Ammon's horn (tissue), 1 donor: ENCODE data around the gene RAB43.
"Not testable (repeated sequence)": the region's sequence is repeated elsewhere in the genome, so short reads cannot be mapped to it uniquely, and the experiment has no call there.

Source experiments
- DNase-seq: peaks from one replicate; pipeline ENCODE4 v3.0.0-alpha.2; 2016; ENCODE audit warnings: low spot score

Gene RAB43

GRCh38 chr3:129121016-129121791 lies 400 bp downstream of the RAB43 start:
- DNase-seq, result no peak

GRCh38 chr3:129120254-129121004 lies 1.2 kb downstream of the RAB43 start:
- DNase-seq, result peak; percentile 76

- DNase-seq, result peak; percentile 5
These were observed 2.1 kb downstream of the RAB43 start for GRCh38 chr3:129119365-129120100.

- DNase-seq, result no peak
These were observed 2.9 kb downstream of the RAB43 start for GRCh38 chr3:129118745-129119144.

GRCh38 chr3:129117134-129117533 lies 4.5 kb downstream of the RAB43 start:
- DNase-seq, result no peak

- DNase-seq, result no peak
These were observed 5.1 kb downstream of the RAB43 start for GRCh38 chr3:129116482-129116946.

GRCh38 chr3:129114455-129114854 lies 7.1 kb downstream of the RAB43 start:
- no peak for DNase-seq

GRCh38 chr3:129112308-129113052 lies 9.1 kb downstream of the RAB43 start:
- no peak for DNase-seq

GRCh38 chr3:129111076-129111780 lies 10.4 kb downstream of the RAB43 start:
- DNase-seq, result not testable (repeated sequence)

- DNase-seq, result no peak
These were observed 13.8 kb downstream of the RAB43 start for GRCh38 chr3:129107793-129108192.

- no peak for DNase-seq
These were observed 14.6 kb downstream of the RAB43 start for GRCh38 chr3:129106866-129107565.

- DNase-seq, result no peak
These were observed 15.3 kb downstream of the RAB43 start for GRCh38 chr3:129106320-129106719.

GRCh38 chr3:129105862-129106261 lies 15.7 kb downstream of the RAB43 start:
- no peak for DNase-seq

- no peak for DNase-seq
These were observed 17.0 kb downstream of the RAB43 start for GRCh38 chr3:129104498-129105079.

- DNase-seq, result no peak
These were observed 17.6 kb downstream of the RAB43 start for GRCh38 chr3:129104051-129104450.

GRCh38 chr3:129103296-129103695 lies 18.3 kb downstream of the RAB43 start:
- DNase-seq, result no peak

- DNase-seq, result no peak
These were observed 20.1 kb downstream of the RAB43 start for GRCh38 chr3:129101370-129102138.

- no peak for DNase-seq
These were observed 21.3 kb downstream of the RAB43 start for GRCh38 chr3:129100274-129100673.

- DNase-seq, result no peak
These were observed 26.3 kb downstream of the RAB43 start for GRCh38 chr3:129095285-129095684.
